GM21515 (cell line): ENCODE measurements around the gene NACA2.
"Not testable (repeated sequence)": the region's sequence is repeated elsewhere in the genome, so short reads cannot be mapped to it uniquely, and the experiment has no call there.

Experiments used
- ATAC-seq: cut with Tn5 transposase; IDR thresholded peaks from one replicate; pipeline ENCODE4 v1.9.1; 2021; ENCODE audit not compliant: unreplicated experiment

Gene NACA2

GRCh38 chr17:61600621-61601020, 9.6 kb upstream of the NACA2 start:
- ATAC-seq: no peak

GRCh38 chr17:61599608-61600007, 8.6 kb upstream of the NACA2 start:
- ATAC-seq: no peak

- no peak for ATAC-seq
These were observed 7.0 kb upstream of the NACA2 start for GRCh38 chr17:61598014-61598413.

- no peak for ATAC-seq
These were observed 6.6 kb upstream of the NACA2 start for GRCh38 chr17:61597607-61598006.

- ATAC-seq: no peak
These were observed 4.6 kb upstream of the NACA2 start for GRCh38 chr17:61595418-61596186.

GRCh38 chr17:61594294-61594825, 3.3 kb upstream of the NACA2 start:
- ATAC-seq: no peak

- ATAC-seq: no peak
These were observed 2.4 kb upstream of the NACA2 start for GRCh38 chr17:61593426-61593825.

- ATAC-seq: no peak
These were observed 911 bp upstream of the NACA2 start for GRCh38 chr17:61591930-61592329.

GRCh38 chr17:61589990-61590389, 1.0 kb downstream of the NACA2 start:
- ATAC-seq: no peak

- ATAC-seq: no peak
These were observed 3.0 kb downstream of the NACA2 start for GRCh38 chr17:61587807-61588660.

- ATAC-seq: no peak
These were observed 3.8 kb downstream of the NACA2 start for GRCh38 chr17:61587242-61587641.

- ATAC-seq: not testable (repeated sequence)
These were observed 4.4 kb downstream of the NACA2 start for GRCh38 chr17:61586622-61587021.

GRCh38 chr17:61586031-61586566, 4.9 kb downstream of the NACA2 start:
- no peak for ATAC-seq

GRCh38 chr17:61584866-61585265, 6.2 kb downstream of the NACA2 start:
- ATAC-seq: no peak

GRCh38 chr17:61584266-61584665, 6.8 kb downstream of the NACA2 start:
- no peak for ATAC-seq

- no peak for ATAC-seq
These were observed 7.3 kb downstream of the NACA2 start for GRCh38 chr17:61583660-61584264.

GRCh38 chr17:61583242-61583641, 7.8 kb downstream of the NACA2 start:
- no peak for ATAC-seq

GRCh38 chr17:61582593-61582992, 8.4 kb downstream of the NACA2 start:
- no peak for ATAC-seq

- ATAC-seq: no peak
These were observed 9.2 kb downstream of the NACA2 start for GRCh38 chr17:61581611-61582349.

GRCh38 chr17:61580502-61580901, 10.5 kb downstream of the NACA2 start:
- ATAC-seq: no peak

- no peak for ATAC-seq
These were observed 11.1 kb downstream of the NACA2 start for GRCh38 chr17:61579961-61580360.
